ENCODE results near the gene PRKAB1. TPM values are rescaled to one million over a fixed set of nuclear protein-coding genes. Genes with fewer than 3 reads are reported as not detected.

PRKAB1 gene
- total RNA-seq, 2 donors from 2014 or later, result 52.3 to 63.7 TPM

DNA sequence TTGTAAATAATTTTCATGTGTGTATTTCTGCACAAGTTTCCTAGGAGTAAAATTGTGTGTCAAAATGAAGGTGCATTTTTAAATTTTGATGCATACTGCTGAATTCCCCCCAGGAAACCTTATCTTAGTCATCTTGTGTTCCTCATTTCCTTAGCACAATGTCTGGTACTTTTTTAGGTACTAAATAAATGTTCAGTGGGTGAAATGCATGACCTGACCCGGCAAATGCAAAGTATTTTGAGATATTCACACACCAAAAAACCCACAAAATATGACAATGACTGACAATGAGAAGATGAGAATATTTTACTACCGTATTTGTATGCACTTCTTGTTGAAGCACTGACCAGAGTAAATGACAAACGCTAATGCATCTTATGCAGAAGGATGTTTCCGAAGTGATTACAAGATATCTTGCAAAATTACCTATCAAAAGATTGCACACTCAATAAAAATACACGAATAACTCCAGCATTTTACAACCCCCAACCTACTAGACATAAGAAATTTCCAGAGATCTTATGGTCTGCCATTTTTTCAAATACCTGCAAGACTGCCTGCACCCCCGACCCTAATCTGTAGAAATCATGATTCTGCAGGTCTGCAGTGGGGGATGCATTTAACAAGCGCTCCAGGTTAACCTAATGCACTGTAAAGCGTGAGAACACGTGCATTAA is 895 bp upstream of the PRKAB1 start:
- Mint-ChIP-seq H3K27me3 (ENCODE audit: low read depth) (no peaks in the 10 kb centered on the region), H3K27ac (peak overlapping the region; percentile 70), H3K36me3 (ENCODE audit: insufficient read depth in 2 of 2) (peaks cover 8 to 15% of the 10 kb centered on the region in 2 donors), H3K4me1 (ENCODE audit: low read depth) (peaks cover 45% of the 10 kb centered on the region), H3K4me3 (peak overlapping the region; percentile 92 to 95), H3K9me3 (peaks cover 0 to 5% of the 10 kb centered on the region in 2 donors)
- ATAC-seq (replicated peaks in 1 of 2) (peak; percentile 5 to 19), DNase-seq (no peak)

GRCh38 chr12:119668324-119668841 is 450 bp downstream of the PRKAB1 start:
- Mint-ChIP-seq H3K36me3 (ENCODE audit: insufficient read depth in 2 of 2) (peaks cover 15 to 28% of the 10 kb centered on the region in 2 donors), H3K4me1 (ENCODE audit: low read depth) (peaks cover 57% of the 10 kb centered on the region), H3K27ac (peak overlapping the region; percentile 96), H3K9me3 (peaks cover 0 to 5% of the 10 kb centered on the region in 2 donors), H3K4me3 (peak overlapping the region; percentile 92 to 95), H3K27me3 (ENCODE audit: low read depth) (no peaks in the 10 kb centered on the region)
- DNase-seq (no peak), ATAC-seq (replicated peaks in 1 of 2) (no peak)

- DNase-seq, result no peak
- Mint-ChIP-seq H3K36me3 (ENCODE audit: insufficient read depth in 2 of 2) (peaks cover 22 to 37% of the 10 kb centered on the region in 2 donors), H3K4me1 (ENCODE audit: low read depth) (peaks cover 72% of the 10 kb centered on the region), H3K9me3 (no peaks in the 10 kb centered on the region), H3K27ac (peak overlapping the region; percentile 96), H3K4me3 (peak overlapping the region; percentile 76 to 79), H3K27me3 (ENCODE audit: low read depth) (no peaks in the 10 kb centered on the region)
- no peak for ATAC-seq (replicated peaks in 1 of 2)
Observed at GRCh38 chr12:119669744-119670472, 2.0 kb downstream of the PRKAB1 start.

GRCh38 chr12:119671070-119671469 is 3.1 kb downstream of the PRKAB1 start:
- Mint-ChIP-seq H3K36me3 (ENCODE audit: insufficient read depth in 2 of 2) (peaks cover 24 to 37% of the 10 kb centered on the region in 2 donors), H3K27ac (peak overlapping the region; percentile 96), H3K4me1 (ENCODE audit: low read depth) (peaks cover 73% of the 10 kb centered on the region), H3K4me3 (peak overlapping the region in 1 of 2 donors; percentile 76), H3K27me3 (ENCODE audit: low read depth) (no peaks in the 10 kb centered on the region), H3K9me3 (no peaks in the 10 kb centered on the region)
- no peak for ATAC-seq (replicated peaks in 1 of 2)
- no peak for DNase-seq

DNA sequence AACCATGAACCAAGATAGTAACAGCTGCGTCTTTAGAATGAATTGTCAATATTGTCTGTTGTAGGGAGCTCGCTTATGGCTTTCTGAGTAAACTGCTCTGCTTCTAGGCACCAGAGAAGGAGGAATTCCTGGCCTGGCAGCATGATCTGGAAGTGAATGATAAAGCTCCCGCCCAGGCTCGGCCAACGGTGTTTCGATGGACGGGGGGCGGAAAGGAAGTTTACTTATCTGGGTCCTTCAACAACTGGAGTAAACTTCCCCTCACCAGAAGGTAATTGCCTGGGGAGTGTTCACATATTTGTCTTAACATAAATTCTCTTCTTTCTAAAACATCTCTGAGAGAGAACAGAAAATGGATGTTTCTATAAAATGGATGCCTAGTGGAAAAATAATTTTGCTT is 4.3 kb downstream of the PRKAB1 start:
- Mint-ChIP-seq H3K9me3 (no peaks in the 10 kb centered on the region), H3K4me1 (ENCODE audit: low read depth) (peaks cover 62% of the 10 kb centered on the region), H3K27me3 (ENCODE audit: low read depth) (no peaks in the 10 kb centered on the region), H3K36me3 (ENCODE audit: insufficient read depth in 2 of 2) (peaks cover 30 to 46% of the 10 kb centered on the region in 2 donors), H3K4me3 (peak overlapping the region in 1 of 2 donors; percentile 71), H3K27ac (peak overlapping the region; percentile 96)
- ATAC-seq (replicated peaks in 1 of 2) (no peak), DNase-seq (no peak)

DNA sequence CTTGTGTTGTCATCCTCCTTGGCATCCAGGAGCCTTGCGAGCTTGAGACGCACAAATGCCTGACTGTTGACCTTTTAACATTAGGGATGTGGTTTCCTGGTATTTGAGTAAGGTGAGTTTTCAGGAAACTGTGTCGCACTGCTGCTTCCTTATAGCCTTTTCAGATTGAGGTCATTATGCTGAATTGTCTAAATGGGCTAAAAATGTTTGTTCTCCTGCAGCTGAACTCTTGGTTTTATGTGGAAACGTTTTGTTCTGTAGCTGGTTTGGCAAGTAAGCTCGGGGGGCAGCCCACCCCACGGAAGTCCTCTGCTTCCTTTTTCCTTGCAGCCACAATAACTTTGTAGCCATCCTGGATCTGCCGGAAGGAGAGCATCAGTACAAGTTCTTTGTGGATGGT is 5.7 kb downstream of the PRKAB1 start:
- ATAC-seq (replicated peaks in 1 of 2) (peak in 1 of 2 donors; percentile 52), DNase-seq (no peak)
- Mint-ChIP-seq H3K27ac (peak overlapping the region; percentile 96), H3K4me3 (peak overlapping the region; percentile 49 to 71), H3K36me3 (ENCODE audit: insufficient read depth in 2 of 2) (peaks cover 30 to 53% of the 10 kb centered on the region in 2 donors), H3K4me1 (ENCODE audit: low read depth) (peaks cover 59% of the 10 kb centered on the region), H3K9me3 (no peaks in the 10 kb centered on the region), H3K27me3 (ENCODE audit: low read depth) (no peaks in the 10 kb centered on the region)

- Mint-ChIP-seq H3K27me3 (ENCODE audit: low read depth) (no peaks in the 10 kb centered on the region), H3K36me3 (ENCODE audit: insufficient read depth in 2 of 2) (peaks cover 30 to 54% of the 10 kb centered on the region in 2 donors), H3K4me3 (peak overlapping the region in 1 of 2 donors; percentile 71), H3K4me1 (ENCODE audit: low read depth) (peaks cover 53% of the 10 kb centered on the region), H3K9me3 (no peaks in the 10 kb centered on the region), H3K27ac (peak overlapping the region; percentile 96)
- no peak for DNase-seq
- ATAC-seq (replicated peaks in 1 of 2), result peak in 1 of 2 donors; percentile 24
Observed at GRCh38 chr12:119674560-119674959, 6.6 kb downstream of the PRKAB1 start.

DNA sequence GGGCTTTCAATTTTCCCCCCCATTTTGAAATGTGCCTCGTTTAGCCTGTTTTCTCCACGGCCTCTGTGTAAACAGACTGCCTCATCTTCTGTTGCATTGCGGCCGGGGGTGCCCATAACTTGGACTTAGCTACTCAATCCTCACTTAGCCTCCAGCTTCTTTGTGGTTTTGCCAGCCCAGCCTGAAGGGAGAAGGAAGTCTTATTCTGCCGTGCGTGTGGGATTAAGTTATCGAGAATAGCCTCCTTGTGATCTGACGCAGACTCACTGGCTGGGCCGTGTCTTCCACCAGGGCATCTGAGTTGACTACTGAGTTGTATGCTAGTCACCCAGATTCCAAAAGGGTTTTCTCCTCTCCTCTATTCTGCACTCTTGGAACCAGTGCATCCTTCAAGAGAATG is 8.1 kb downstream of the PRKAB1 start:
- H3K27me3 Mint-ChIP-seq (ENCODE audit: low read depth), result no peaks in the 10 kb centered on the region
- DNase-seq (no peak), ATAC-seq (replicated peaks in 1 of 2) (no peak)
- H3K27ac Mint-ChIP-seq, result peak overlapping the region; percentile 26
- no peaks in the 10 kb centered on the region for H3K9me3 Mint-ChIP-seq
- no peak overlapping the region for H3K4me3 Mint-ChIP-seq
- H3K4me1 Mint-ChIP-seq (ENCODE audit: low read depth), result peaks cover 39% of the 10 kb centered on the region
- H3K36me3 Mint-ChIP-seq (ENCODE audit: insufficient read depth in 2 of 2), result peaks cover 31 to 48% of the 10 kb centered on the region in 2 donors

DNA sequence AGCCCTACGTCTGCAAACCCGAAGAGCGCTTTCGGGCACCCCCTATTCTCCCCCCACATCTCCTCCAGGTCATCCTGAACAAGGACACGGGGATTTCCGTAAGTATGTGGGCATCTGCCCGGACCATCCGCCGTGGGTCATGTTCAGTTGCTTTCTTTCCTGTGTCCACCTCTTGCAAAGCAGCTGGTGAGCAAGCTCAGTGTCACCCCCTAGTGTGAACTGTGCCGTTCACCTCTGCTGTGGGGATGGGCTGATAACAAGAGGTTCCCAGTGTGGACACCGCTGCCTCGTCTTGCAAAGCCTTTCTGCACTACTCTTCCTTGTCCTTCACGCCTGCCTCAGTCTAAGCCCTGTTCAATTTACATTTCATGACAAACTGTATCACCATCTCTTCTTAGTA is 8.6 kb downstream of the PRKAB1 start:
- peaks cover 26 to 48% of the 10 kb centered on the region in 2 donors for H3K36me3 Mint-ChIP-seq (ENCODE audit: insufficient read depth in 2 of 2)
- DNase-seq, result no peak
- H3K4me1 Mint-ChIP-seq (ENCODE audit: low read depth), result peaks cover 36% of the 10 kb centered on the region
- H3K27me3 Mint-ChIP-seq (ENCODE audit: low read depth), result no peaks in the 10 kb centered on the region
- H3K9me3 Mint-ChIP-seq, result no peaks in the 10 kb centered on the region
- no peak for ATAC-seq (replicated peaks in 1 of 2)
- H3K27ac Mint-ChIP-seq, result peak overlapping the region; percentile 29
- no peak overlapping the region for H3K4me3 Mint-ChIP-seq

DNA sequence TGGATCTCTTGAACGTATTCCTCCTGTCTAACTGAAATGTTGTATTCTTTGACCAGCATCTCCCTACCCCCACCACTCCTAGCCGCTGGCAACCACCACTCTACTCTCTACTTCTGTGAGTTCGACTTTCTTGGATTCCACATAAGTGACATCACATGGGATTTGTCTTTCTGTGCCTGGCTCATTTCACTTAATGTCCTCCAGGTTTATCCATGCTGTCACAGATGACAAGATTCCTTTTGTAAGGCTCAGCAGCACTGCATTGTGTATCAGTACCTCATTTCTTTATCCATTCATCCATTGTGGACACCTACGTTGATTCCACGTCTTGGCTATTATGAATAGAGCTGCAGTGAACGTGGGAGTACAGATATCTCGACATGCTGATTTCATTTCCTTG is 10.5 kb downstream of the PRKAB1 start:
- H3K27me3 Mint-ChIP-seq (ENCODE audit: low read depth), result no peaks in the 10 kb centered on the region
- H3K4me3 Mint-ChIP-seq, result no peak overlapping the region
- ATAC-seq (replicated peaks in 1 of 2) (no peak), DNase-seq (no peak)
- H3K4me1 Mint-ChIP-seq (ENCODE audit: low read depth), result peaks cover 35% of the 10 kb centered on the region
- H3K36me3 Mint-ChIP-seq (ENCODE audit: insufficient read depth in 2 of 2), result peaks cover 19 to 30% of the 10 kb centered on the region in 2 donors
- H3K9me3 Mint-ChIP-seq, result no peaks in the 10 kb centered on the region
- H3K27ac Mint-ChIP-seq, result no peak overlapping the region

- Mint-ChIP-seq H3K9me3 (no peaks in the 10 kb centered on the region), H3K27ac (no peak overlapping the region), H3K4me1 (ENCODE audit: low read depth) (peaks cover 29% of the 10 kb centered on the region), H3K27me3 (ENCODE audit: low read depth) (no peaks in the 10 kb centered on the region), H3K4me3 (no peak overlapping the region), H3K36me3 (ENCODE audit: insufficient read depth in 2 of 2) (peaks cover 17 to 25% of the 10 kb centered on the region in 2 donors)
- ATAC-seq (replicated peaks in 1 of 2), result no peak
- DNase-seq, result no peak
Observed at GRCh38 chr12:119679081-119679480, 11.1 kb downstream of the PRKAB1 start.

DNA sequence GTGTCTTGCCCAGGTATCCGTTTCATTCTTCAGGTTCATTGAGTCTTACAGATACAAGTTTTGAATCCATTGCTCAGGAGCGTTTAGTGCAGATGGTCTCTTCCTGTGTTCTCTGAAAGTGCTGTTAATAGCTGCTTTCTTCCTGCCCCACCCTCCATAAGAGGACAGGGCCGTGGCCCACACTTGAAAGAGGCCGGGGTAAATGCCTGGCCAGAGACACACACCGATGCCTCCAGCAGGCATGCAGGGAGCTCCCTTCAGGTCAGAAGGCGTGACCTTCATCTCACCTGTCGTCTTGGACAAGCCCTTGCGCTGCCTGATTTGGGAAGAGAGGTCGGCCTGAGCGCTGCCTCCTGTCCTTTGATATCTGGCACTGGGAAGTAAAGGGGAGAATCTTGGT is 11.6 kb downstream of the PRKAB1 start:
- no peak overlapping the region for H3K27ac Mint-ChIP-seq

GRCh38 chr12:119681111-119681510 is 13.2 kb downstream of the PRKAB1 start:
- Mint-ChIP-seq H3K4me1 (ENCODE audit: low read depth) (peaks cover 17% of the 10 kb centered on the region), H3K36me3 (ENCODE audit: insufficient read depth in 2 of 2) (peaks cover 10 to 22% of the 10 kb centered on the region in 2 donors)

More for the DNA sequence above, 11.6 kb downstream of the PRKAB1 start:
- DNase-seq (no peak), ATAC-seq (replicated peaks in 1 of 2) (no peak)
- H3K36me3 Mint-ChIP-seq (ENCODE audit: insufficient read depth in 2 of 2), result peaks cover 13 to 22% of the 10 kb centered on the region in 2 donors
- H3K4me3 Mint-ChIP-seq, result no peak overlapping the region
- H3K27me3 Mint-ChIP-seq (ENCODE audit: low read depth), result no peaks in the 10 kb centered on the region
- H3K4me1 Mint-ChIP-seq (ENCODE audit: low read depth), result peaks cover 25% of the 10 kb centered on the region
- no peaks in the 10 kb centered on the region for H3K9me3 Mint-ChIP-seq

More at GRCh38 chr12:119681111-119681510, 13.2 kb downstream of the PRKAB1 start:
- Mint-ChIP-seq H3K9me3 (no peaks in the 10 kb centered on the region), H3K27ac (no peak overlapping the region), H3K4me3 (no peak overlapping the region), H3K27me3 (ENCODE audit: low read depth) (no peaks in the 10 kb centered on the region)
- ATAC-seq (replicated peaks in 1 of 2) (no peak), DNase-seq (no peak)
